Epithelial cell of esophagus (primary cell): ENCODE results near the gene NT5M.

Experiments used
- DNase-seq: peaks from one replicate; pipeline ENCODE4 v3.0.0; 2010; ENCODE audit warnings: low read depth
- H3K4me3 ChIP-seq: 2 replicates; pipeline ENCODE4 v1.5.1; 2011; ENCODE audit warnings: mild to moderate bottlenecking, low read length, control low read depth
- TF ChIP-seq, protein P1 (sequence below): IDR thresholded peaks from 2 replicates; pipeline ENCODE4 v1.5.1; 2011; ENCODE audit warnings: low read depth, mild to moderate bottlenecking, low read length, control low read depth, inconsistent platforms; ENCODE audit not compliant: insufficient read depth; ENCODE audit errors: missing control alignments

The NT5M gene

GRCh38 chr17:17303847-17304490 lies 796 bp downstream of the NT5M start:
- H3K4me3 ChIP-seq, result peak overlapping the region; percentile 38
- no peak for DNase-seq
- TF ChIP-seq, protein P1, sequence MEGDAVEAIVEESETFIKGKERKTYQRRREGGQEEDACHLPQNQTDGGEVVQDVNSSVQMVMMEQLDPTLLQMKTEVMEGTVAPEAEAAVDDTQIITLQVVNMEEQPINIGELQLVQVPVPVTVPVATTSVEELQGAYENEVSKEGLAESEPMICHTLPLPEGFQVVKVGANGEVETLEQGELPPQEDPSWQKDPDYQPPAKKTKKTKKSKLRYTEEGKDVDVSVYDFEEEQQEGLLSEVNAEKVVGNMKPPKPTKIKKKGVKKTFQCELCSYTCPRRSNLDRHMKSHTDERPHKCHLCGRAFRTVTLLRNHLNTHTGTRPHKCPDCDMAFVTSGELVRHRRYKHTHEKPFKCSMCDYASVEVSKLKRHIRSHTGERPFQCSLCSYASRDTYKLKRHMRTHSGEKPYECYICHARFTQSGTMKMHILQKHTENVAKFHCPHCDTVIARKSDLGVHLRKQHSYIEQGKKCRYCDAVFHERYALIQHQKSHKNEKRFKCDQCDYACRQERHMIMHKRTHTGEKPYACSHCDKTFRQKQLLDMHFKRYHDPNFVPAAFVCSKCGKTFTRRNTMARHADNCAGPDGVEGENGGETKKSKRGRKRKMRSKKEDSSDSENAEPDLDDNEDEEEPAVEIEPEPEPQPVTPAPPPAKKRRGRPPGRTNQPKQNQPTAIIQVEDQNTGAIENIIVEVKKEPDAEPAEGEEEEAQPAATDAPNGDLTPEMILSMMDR, result no peak

DNA sequence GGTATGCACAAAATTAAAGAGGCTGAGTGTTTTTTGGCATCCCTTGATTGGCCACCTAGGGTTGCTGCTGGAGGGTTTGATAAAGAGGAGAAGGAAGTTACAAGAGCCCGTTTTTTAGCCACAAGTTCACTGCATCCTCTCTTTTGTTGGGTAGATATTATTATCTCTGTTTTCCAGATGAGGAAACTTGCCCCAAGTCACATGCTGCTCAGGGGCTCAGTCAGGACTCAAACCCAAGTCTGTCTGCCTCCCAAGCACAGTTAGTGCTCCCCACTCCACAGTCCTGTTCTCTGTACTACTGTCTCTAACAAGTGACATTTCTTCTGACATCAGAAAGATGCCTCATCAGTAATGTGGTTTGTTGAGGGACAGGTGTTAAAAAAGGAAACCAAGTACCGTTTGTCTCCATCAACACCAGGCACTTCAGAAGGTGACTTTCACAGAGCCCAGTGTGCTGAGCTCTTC lies 1.4 kb downstream of the NT5M start:
- TF ChIP-seq, protein P1, result no peak
- DNase-seq, result no peak
- no peak overlapping the region for H3K4me3 ChIP-seq

- TF ChIP-seq, protein P1, result no peak
These were observed 2.2 kb downstream of the NT5M start for GRCh38 chr17:17305281-17305801.

GRCh38 chr17:17309356-17309755 lies 6.2 kb downstream of the NT5M start:
- H3K4me3 ChIP-seq, result no peak overlapping the region
- TF ChIP-seq, protein P1, result no peak
- DNase-seq, result no peak

More at GRCh38 chr17:17305281-17305801, 2.2 kb downstream of the NT5M start:
- DNase-seq, result no peak
- H3K4me3 ChIP-seq, result no peak overlapping the region

- H3K4me3 ChIP-seq, result no peak overlapping the region
- peak; percentile 78 for DNase-seq
- TF ChIP-seq, protein P1, result peak; percentile 88
These were observed 10.3 kb downstream of the NT5M start for GRCh38 chr17:17313350-17313991.

DNA sequence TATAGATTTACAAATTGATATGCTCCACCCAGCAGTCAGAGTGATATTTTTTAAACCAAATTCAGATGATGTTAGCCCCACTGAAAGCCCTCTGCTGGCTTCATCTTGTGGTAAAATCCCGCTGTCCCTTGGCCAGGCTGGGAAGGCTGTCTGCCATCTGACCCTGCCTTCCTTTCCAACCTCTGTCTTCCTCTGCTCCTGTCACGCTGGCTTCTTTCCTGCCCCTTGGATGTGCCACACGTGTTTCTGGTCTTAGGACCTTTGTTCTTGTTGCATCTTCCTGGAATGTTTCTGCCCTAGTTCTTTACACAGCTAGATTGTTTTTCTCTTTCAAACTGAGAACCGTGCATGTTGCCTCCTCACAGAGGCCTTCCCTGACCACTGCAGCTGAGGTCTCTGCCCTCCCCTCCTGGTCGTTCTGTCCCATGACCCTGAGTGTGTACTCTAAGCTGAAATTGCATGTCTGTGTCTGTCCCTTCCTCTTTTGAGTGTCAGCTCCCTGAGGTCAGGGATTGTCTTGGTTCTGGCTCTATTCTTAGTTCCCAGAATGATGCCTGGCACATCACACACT lies 11.4 kb downstream of the NT5M start:
- no peak overlapping the region for H3K4me3 ChIP-seq
- TF ChIP-seq, protein P1, result no peak

More for the DNA sequence above, 11.4 kb downstream of the NT5M start:
- no peak for DNase-seq
